Aorta (tissue), 4 donors: ENCODE results near the gene MRPL21. TPM values are rescaled to one million over a fixed set of nuclear protein-coding genes. Genes with fewer than 3 reads are reported as not detected.

ENCODE experiments used
- polyA plus RNA-seq, 2 donors: library from polyadenylated mRNA; stranded (reverse); fragments of 200-250 nt; gene quantifications; one replicate each; pipeline ENCODE4 v1.2.3, GENCODE V29; 2013
- total RNA-seq, 2 donors: library from RNA; stranded (reverse); fragmentation: NEBNext Ultra II Directional; extraction: Animal tissue kit (Norgen Biotek cat#: 25700); gene quantifications; one replicate each; pipeline ENCODE4 v1.2.1, GENCODE V29; 2021
- donor health status: healthy with polysubstance abuse.
- donor health status: Bipolar disorder and iron deficiency.
- donor health status: DM: no; HTN: no; CAD: no.
- donor health status: DM: yes; HTN: yes; CAD: no.

MRPL21 gene
- total and polyA plus RNA-seq, 4 donors: 31.7 to 69.7 (median 44.3) TPM

Other genes starting within 250 kb of the MRPL21 start
- not detected for gene GAL, start 219.3 kb downstream of the MRPL21 start, total RNA-seq
- gene GAL, start 219.3 kb downstream of the MRPL21 start, polyA plus RNA-seq: under 1 TPM in 1 of 2 donors, not detected in 1; 0.50 TPM
- gene TESMIN, start 152.3 kb downstream of the MRPL21 start, total RNA-seq: 1 to 10 TPM in 1 of 2 donors, under 1 TPM in 1; 0.42 to 1.5 TPM
- gene TESMIN, start 152.3 kb downstream of the MRPL21 start, polyA plus RNA-seq: under 1 TPM in 1 of 2 donors, not detected in 1; 0.10 TPM
- gene CPT1A, start 61.9 kb downstream of the MRPL21 start, total RNA-seq: 10 to 100 TPM; 62.0 to 81.4 TPM
- gene CPT1A, start 61.9 kb downstream of the MRPL21 start, polyA plus RNA-seq: 10 to 100 TPM; 10.9 to 56.9 TPM
- 10 to 100 TPM; 24.6 to 33.6 TPM for gene IGHMBP2, start 59 bp upstream of the MRPL21 start, total RNA-seq
- gene IGHMBP2, start 59 bp upstream of the MRPL21 start, polyA plus RNA-seq: 10 to 100 TPM in 1 of 2 donors, 1 to 10 TPM in 1; 5.6 to 64.7 TPM
- under 1 TPM in 1 of 2 donors, not detected in 1; 0.49 TPM for gene MRGPRD, start 77.2 kb upstream of the MRPL21 start, total RNA-seq
- not detected for gene MRGPRD, start 77.2 kb upstream of the MRPL21 start, polyA plus RNA-seq
- 100 to 1,000 TPM in 1 of 2 donors, 10 to 100 TPM in 1; 75.7 to 108 TPM for gene MRGPRF, start 109.4 kb upstream of the MRPL21 start, total RNA-seq
- gene MRGPRF, start 109.4 kb upstream of the MRPL21 start, polyA plus RNA-seq: 100 to 1,000 TPM in 1 of 2 donors, 10 to 100 TPM in 1; 26.4 to 130 TPM
- gene TPCN2, start 145.1 kb upstream of the MRPL21 start, total RNA-seq: 10 to 100 TPM; 25.8 to 27.9 TPM
- gene TPCN2, start 145.1 kb upstream of the MRPL21 start, polyA plus RNA-seq: 10 to 100 TPM in 1 of 2 donors, 1 to 10 TPM in 1; 1.5 to 20.8 TPM